ENCODE data around the gene MDC1.

MDC1 gene

GRCh38 chr6:30747902-30748769 is 31.1 kb upstream of the MDC1 start:
- Histone ChIP-seq H3K79me2 (ENCODE audit: low read length) (no peaks in the 10 kb centered on the region), H3K9ac (ENCODE audit: low read length) (no peak overlapping the region), H3K9me3 (ENCODE audit: insufficient read depth, low read length) (no peaks in the 10 kb centered on the region), H3K27ac (ENCODE audit: low read length) (no peak overlapping the region), H3K4me3 (ENCODE audit: low read length) (no peak overlapping the region), H3K36me3 (replicated peaks; ENCODE audit: low read depth, low read length) (no peaks in the 10 kb centered on the region), H3K27me3 (ENCODE audit: low read depth, low read length) (no peaks in the 10 kb centered on the region), H2AFZ (ENCODE audit: low read depth, low read length) (no peak overlapping the region), H4K20me1 (ENCODE audit: insufficient read depth, low read length) (no peaks in the 10 kb centered on the region), H3K4me1 (ENCODE audit: low read length) (peaks cover 7% of the 10 kb centered on the region; the same call in 1 of the 2 replicates), H3K4me2 (ENCODE audit: low read length) (no peak overlapping the region)
- no peak for TF ChIP-seq EZH2phosphoT487 (IDR thresholded peaks at IDR 0.05; ENCODE audit: low read depth)
- no peak for TF ChIP-seq CTCF (IDR thresholded peaks at IDR 0.05; ENCODE audit: low read depth, low read length)

- Histone ChIP-seq H3K4me2 (ENCODE audit: low read length) (no peak overlapping the region), H4K20me1 (ENCODE audit: insufficient read depth, low read length) (no peaks in the 10 kb centered on the region), H3K27ac (ENCODE audit: low read length) (no peak overlapping the region), H3K4me1 (ENCODE audit: low read length) (peaks cover 7% of the 10 kb centered on the region; the same call in 1 of the 2 replicates), H3K36me3 (replicated peaks; ENCODE audit: low read depth, low read length) (no peaks in the 10 kb centered on the region), H3K27me3 (ENCODE audit: low read depth, low read length) (no peaks in the 10 kb centered on the region), H3K9ac (ENCODE audit: low read length) (no peak overlapping the region), H3K4me3 (ENCODE audit: low read length) (no peak overlapping the region), H2AFZ (ENCODE audit: low read depth, low read length) (no peak overlapping the region), H3K79me2 (ENCODE audit: low read length) (no peaks in the 10 kb centered on the region; the same call in 1 of the 2 replicates), H3K9me3 (ENCODE audit: insufficient read depth, low read length) (no peaks in the 10 kb centered on the region)
- TF ChIP-seq CTCF (IDR thresholded peaks at IDR 0.05; ENCODE audit: low read depth, low read length) (no peak), EZH2phosphoT487 (IDR thresholded peaks at IDR 0.05; ENCODE audit: low read depth) (no peak)
Measured at GRCh38 chr6:30747300-30747687, 30.2 kb upstream of the MDC1 start.

- H3K4me1 ChIP-seq (ENCODE audit: low read length) = peaks cover 12% of the 10 kb centered on the region
- H3K79me2 ChIP-seq (ENCODE audit: low read length) = peaks cover 9% of the 10 kb centered on the region
- no peaks in the 10 kb centered on the region for H3K27me3 ChIP-seq (ENCODE audit: low read depth, low read length)
- 0 out of 2 replicates have a peak within 1 kb of the TSS, but pooled peaks have one; percentile 52 for H2AFZ ChIP-seq (ENCODE audit: low read depth, low read length)
- TF ChIP-seq EZH2phosphoT487 (IDR thresholded peaks at IDR 0.05; ENCODE audit: low read depth) (no peak), CTCF (IDR thresholded peaks at IDR 0.05; ENCODE audit: low read depth, low read length) (peak; percentile 56)
- H3K9me3 ChIP-seq (ENCODE audit: insufficient read depth, low read length) = no peaks in the 10 kb centered on the region
- peak within 1 kb of the TSS; percentile 97 for H3K4me3 ChIP-seq (ENCODE audit: low read length)
- peaks cover 9% of the 10 kb centered on the region for H3K36me3 ChIP-seq (replicated peaks; ENCODE audit: low read depth, low read length)
- H3K9ac ChIP-seq (ENCODE audit: low read length) = peak within 1 kb of the TSS; percentile 61
- no peak within 1 kb of the TSS for H3K27ac ChIP-seq (ENCODE audit: low read length)
- H4K20me1 ChIP-seq (ENCODE audit: insufficient read depth, low read length) = no peaks in the 10 kb centered on the region
- H3K4me2 ChIP-seq (ENCODE audit: low read length) = peak within 1 kb of the TSS; percentile 86
Measured at GRCh38 chr6:30744054-30744805, 27.1 kb upstream of the MDC1 start, which contains the start of gene IER3. IER3 (minus strand) TSS chr6:30744547; CDS start chr6:30744518, 29 bp downstream.

Data from OCI-LY3 (cell line).